NCI-H446 treated with DMSO at 0.1 percent for 48 hours (cell line): Measurements from ENCODE around the gene RHOXF2B.
"Not testable (repeated sequence)": the region's sequence is repeated elsewhere in the genome, so short reads cannot be mapped to it uniquely, and the experiment has no call there.

ENCODE experiments used
- DNase-seq: peaks from one replicate; lab custom pipeline; 2025; lab: John Stamatoyannopoulos, UW

Gene RHOXF2B

DNA sequence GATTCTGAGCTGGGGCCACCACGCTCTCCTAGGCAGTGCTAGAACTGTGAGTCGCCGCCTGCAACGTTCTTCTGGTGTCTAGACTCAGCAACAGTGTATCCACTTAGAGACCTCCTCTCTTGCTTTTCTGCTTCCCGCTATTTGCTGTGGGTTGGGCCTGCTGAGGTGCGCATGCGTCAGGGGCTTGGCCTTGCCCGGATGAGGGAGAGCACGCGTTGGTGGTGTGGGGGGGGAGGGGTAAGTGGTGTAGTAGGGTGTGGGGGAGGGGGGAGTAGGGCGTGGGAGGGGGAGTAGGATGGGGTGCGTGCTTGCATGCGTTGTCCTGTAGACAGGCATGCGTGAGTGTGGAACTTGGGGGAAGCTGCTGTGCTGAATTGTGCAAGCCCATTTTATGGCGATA, at the start of gene RHOXF2B:
Gene RHOXF2B (minus strand): TSS at position 101 of the 400 bp plus-strand sequence. CDS start 138 bp downstream, outside the sequence.
- DNase-seq, result not testable (repeated sequence)

- DNase-seq, result no peak
Observed at GRCh38 chrX:120125444-120125843, 48.0 kb upstream of the RHOXF2B start.

- no peak for DNase-seq
Observed at GRCh38 chrX:120120223-120120622, 42.7 kb upstream of the RHOXF2B start.

DNA sequence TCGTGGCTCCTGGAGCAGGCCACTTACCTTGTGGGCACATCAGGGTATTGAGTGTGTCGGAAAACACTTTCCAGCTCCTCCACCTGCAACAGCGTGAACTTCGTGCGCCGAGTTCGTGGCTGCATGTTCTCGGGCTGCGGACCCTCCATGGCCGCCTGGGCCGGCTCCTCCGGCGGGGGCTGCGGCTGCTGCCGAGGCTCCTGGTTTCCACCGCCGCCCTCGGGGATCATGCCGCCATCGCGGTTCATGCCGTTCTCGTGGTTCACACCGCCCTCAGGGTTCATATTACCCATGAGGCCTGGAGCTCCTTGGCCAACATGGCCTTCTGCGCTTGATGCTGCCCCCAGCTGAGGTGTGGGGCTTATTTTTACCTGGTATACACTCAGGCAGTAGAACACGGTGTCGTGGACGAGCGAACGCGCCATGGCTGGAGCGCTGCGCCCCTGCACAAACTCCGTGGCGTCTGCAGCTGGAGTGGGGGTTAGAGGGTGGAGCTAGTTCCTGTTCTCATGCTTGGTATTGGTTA, 38.0 kb upstream of the RHOXF2B start, which contains the start of gene RHOXF1:
Gene RHOXF1 (minus strand): TSS at position 476 of the 526 bp plus-strand sequence. CDS start 51 bp downstream, at position 425.
- DNase-seq, result no peak

DNA sequence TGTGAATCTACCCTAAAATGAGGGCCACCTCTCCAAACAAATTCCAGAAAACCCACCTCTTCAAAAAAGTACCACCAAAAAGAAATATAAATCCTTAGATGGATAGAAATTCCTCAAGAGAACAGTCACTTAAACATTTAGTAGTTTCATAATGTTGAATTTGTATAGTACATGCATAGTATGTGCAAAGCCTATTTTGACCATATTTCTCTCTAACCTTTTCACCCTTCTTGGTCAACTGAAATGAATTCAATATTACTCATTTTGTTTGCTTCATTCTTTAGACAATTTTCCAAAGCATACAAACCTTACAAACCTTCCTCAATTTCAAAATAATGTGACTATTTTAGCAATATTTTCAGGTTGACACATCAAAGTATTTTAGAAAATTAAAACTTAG, 34.1 kb upstream of the RHOXF2B start:
- DNase-seq, result no peak

DNA sequence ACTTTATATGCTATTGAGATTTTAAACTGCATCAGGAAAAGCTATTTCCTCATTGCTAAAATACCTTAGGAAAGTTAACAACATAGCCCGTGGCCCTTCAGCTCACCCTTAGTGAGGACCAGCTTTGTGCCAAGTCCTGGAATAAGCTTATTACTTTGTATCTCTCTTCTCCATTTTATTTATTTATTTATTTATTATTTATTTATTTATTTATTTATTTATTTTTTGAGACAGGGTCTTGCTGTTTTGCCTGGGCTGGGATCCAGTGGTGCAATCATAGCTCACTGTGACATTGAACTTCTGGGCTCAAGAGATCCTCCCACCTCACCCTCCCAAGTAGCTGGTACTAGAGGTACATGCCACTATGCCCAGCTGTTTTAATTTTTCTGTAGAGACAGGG, 31.9 kb upstream of the RHOXF2B start:
- no peak for DNase-seq

DNA sequence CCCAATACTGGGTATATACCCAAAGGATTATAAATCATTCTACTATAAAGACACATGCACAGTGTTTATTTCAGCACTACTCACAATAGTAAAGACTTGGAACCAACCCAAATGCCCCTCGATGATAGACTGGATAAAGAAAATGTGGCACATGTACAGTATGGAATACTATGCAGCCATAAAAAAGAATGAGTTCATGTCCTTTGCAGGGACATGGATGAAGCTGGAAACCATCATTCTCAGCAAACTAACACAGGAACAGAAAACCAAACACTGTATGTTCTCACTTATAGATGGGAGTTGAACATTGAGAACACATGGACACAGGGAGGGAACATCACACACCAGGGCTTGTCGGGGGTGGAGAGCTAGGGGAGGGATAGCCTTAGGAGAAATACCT, 27.2 kb upstream of the RHOXF2B start:
- DNase-seq, result not testable (repeated sequence)

GRCh38 chrX:120101057-120101456, 23.6 kb upstream of the RHOXF2B start:
- DNase-seq, result not testable (repeated sequence)

DNA sequence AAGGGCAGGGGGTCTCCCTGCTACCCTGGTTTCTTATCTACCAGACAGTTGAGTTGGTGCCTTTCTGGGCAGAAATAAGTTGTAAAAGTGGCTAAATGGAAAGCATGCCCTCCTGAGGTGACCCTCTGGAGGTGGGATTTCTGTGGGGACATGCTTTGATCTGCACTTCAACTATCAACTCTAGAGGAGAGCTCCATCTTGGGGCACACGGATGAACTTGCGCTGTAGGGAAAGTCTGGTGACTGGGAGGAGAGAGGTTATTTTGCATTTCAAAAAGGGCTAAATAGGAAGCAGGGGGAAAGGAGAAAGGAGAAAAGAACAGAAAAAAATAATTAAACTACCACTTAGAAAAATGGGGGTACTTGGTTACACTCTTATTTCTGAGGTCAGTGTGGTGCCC, 12.7 kb upstream of the RHOXF2B start:
- DNase-seq, result no peak

DNA sequence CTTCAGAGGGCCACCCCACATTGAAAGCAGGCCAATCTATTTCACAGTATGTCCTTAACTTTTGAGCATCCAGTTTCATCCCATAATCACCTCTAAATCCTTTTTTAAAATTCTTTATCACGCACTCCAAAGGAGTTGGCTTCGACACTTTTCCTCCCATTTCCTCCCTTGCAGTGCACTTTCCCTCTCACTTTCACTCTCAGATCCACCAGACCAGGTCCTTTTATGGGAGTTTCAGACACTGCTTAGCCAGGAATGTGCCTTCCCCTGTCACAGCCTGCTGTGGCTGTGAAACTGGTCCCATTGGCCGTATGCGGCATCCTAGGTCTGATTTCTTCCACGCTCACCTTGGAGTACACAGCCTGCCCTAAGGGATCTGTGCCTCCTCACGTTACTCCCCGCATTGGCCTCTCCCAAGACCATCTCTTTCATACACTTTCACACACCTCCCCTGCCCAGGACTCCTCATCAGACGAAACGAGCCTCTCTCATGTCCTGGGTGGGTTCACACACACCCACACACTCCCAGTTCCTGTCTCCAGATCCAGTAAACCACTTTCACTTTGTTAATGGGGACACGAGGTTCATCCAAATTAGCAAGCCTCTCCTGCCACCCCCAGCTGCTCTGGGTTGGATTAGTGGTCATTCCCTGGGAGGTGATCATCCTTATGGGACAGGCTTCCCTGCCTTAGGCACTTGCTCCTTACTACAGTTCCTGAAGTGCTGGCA, 10.0 kb upstream of the RHOXF2B start:
- no peak for DNase-seq

DNA sequence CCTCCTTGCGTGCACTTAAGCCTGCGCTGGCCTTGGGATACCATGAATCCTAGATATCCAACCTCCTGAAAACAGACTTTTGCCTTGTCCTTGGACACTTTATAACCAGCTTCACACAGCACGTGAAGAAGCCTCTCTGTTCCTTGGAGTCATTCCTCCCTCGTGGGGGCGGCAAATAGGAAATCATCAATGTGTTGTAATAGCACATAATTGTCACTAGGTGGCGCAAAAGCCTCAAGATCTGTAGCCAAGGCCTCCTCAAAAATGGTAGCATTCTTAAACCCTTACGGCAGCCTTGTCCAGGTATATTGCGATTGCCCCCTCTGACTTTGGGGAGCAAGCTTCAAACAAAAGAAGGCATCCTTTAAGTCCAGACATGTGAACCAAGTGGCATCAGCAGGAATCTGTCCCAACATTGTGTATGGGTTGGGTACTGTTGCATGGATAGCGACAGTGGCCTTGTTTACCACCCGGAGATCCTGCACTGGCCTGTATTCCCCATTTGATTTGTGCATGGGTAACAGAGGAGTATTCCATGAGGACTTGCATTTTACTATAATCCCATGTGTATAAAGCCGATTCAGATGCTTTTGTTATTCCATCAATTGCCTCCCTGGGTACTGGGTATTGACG, 8.2 kb upstream of the RHOXF2B start:
- not testable (repeated sequence) for DNase-seq

GRCh38 chrX:120066169-120066568, 11.3 kb downstream of the RHOXF2B start:
- DNase-seq, result not testable (repeated sequence)

GRCh38 chrX:120042712-120043111, 34.8 kb downstream of the RHOXF2B start:
- DNase-seq, result not testable (repeated sequence)

DNA sequence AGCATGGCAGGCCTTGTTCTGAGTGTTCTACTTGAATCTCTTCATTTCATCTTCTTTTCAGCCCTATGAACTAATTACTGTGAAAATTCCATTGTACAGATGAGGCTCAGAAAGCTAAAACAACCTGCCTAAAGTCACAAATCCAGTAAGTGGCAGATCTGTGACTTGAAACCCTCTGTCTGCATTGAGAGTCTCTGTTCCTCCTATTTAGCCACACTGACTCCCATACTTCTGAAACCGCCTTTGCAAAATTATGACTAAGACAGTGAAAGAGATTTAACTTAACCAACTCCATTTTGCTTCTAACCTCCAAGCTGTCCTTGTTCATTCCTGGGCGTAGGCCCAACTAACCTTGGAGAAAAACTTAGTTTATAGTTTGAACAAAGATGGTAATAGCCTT, 35.2 kb downstream of the RHOXF2B start:
- not testable (repeated sequence) for DNase-seq

- DNase-seq, result not testable (repeated sequence)
Observed at GRCh38 chrX:120040176-120040575, 37.3 kb downstream of the RHOXF2B start.

GRCh38 chrX:120039087-120039733, 38.3 kb downstream of the RHOXF2B start:
- not testable (repeated sequence) for DNase-seq

DNA sequence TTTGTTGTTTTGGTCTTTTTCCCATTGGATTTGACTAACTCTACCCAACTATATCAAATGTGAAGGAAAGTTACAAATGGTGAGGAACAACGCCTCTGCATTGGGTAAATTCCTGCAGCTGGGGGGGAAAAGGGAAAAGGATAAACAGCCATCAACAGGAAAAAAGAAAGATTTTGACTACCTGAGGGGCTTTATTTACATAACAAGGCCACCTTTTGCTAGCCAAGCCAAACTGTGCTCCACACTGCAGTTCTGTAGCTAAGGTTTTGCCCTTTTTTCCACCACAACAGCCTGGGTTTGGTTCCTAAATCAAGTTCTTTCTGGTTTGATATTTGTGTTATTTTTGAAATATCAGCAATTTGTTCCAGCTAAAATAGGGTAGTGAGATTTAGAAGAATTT, 40.8 kb downstream of the RHOXF2B start:
- no peak for DNase-seq

DNA sequence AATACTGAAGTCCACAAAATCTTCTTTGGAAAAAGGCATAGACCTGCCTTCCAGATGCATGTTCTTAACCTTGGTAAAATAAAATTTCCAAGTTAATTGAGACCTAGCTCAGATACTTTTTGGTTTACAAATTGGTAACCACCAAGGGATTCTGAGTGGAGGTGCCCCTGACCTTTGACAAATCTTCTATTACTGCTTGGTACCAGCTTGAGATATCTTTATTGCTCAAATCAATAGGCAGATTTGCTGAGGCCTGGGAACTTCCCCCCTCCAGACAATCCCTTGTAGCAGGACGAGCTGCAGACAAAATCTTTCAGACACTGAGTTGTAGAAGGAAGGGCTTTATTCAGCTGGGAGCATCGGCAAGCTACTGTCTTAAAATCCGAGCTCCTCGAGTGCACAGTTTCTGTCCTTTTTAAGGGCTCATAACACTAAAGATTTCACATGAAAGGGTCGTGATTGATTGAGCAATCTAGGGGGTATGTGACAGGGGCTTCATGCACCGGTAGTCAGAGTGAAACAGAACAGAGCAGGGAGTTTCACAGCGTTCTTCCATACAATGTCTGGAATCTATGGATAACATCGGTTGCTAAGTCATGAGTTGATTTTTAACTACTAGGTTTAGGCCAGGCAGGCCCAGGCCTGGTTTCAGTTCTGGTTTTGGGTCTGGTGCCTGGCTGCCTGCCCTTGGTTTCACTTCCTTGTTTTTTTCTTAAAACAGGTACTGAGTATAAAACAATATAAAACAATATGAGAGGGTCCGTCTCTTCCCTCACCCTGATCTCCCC, 41.8 kb downstream of the RHOXF2B start:
- DNase-seq, result not testable (repeated sequence)

DNA sequence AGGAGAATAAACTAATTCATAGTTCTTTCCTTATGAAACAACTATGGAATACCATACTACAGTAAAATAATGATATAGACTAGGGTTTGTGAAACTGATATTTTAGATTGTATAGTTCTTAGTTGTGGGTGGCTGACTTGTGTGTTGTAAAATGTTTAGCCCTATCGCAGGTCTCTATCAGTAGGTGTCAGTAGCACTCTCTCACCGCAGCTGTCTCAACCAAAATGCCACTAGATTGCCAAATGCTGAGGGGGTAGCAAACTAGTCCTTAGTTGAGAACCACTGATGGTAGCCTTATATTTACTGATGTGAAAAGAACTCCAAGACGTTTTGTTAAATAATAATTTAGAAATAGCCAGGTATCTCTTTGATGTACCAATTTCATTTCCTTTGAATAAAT, 48.1 kb downstream of the RHOXF2B start:
- DNase-seq, result no peak

DNA sequence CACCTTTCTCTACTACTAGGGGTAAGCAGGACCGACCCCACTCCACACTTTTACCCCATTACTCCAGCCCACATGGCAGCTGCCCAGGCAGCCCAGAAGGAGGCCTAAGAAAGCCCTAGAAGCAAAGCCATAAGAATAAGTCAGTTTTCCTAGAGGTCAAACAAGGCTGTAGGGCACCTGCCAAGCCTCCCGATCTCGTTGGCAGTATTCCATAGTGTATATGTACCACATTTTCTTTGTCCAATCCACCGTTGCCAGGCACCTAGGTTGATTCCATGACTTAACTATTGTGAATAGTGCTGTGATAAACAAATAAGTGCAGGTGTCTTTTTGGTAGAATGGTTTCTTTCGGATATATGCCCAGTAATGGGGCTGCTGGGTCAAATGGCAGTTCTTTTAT, 54.2 kb downstream of the RHOXF2B start:
- DNase-seq, result no peak

DNA sequence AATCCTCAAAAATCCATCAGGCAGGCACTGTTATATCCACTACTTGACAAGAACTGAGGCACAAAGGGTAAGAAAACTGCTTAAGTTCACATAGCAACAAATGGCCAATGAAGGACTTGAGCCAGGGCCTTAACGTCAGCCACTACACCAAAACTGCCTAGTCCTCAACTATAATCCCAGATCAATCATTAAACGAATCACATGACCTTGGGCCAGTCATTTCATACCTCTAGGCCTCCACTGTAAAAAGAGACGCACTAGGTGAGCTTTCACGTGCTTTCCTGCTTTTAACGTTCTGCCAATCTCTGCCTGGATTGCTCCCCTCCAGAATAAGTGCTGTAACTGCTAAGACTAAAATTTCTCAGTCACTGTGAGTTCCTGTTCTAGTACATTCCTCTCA, 54.7 kb downstream of the RHOXF2B start:
- no peak for DNase-seq
